Neural cell (in vitro differentiated cells): Measurements from ENCODE around the gene OR6Y1. TPM values are rescaled to one million over a fixed set of nuclear protein-coding genes. Genes with fewer than 3 reads are reported as not detected.

Experiments
- H2AFZ ChIP-seq: fragments of 200-600, 300-800 bp; sonication (generic), shearing (Covaris generic); 2 replicates; pipeline ENCODE4 v1.6.0; 2014; ENCODE audit warnings: low read depth, mild to moderate bottlenecking, antibody characterized with exemption, low read length, moderate library complexity
- H3F3A ChIP-seq: fragments of 200-600 bp; shearing (Covaris generic); 2 replicates; pipeline ENCODE4 v1.6.1; 2016; ENCODE audit warnings: mild to moderate bottlenecking, moderate library complexity, mixed read lengths, antibody characterized with exemption, low read length; ENCODE audit not compliant: insufficient read depth, poor library complexity, severe bottlenecking
- H3K27ac ChIP-seq: fragments of 200-600, 300-800 bp; sonication (generic), shearing (Covaris generic); 2 replicates; pipeline ENCODE4 v1.5.1; 2014; ENCODE audit warnings: mild to moderate bottlenecking, low read length, moderate library complexity
- H3K27me3 ChIP-seq: fragments of 300-800, 200-600 bp; sonication (generic), shearing (Covaris generic); 2 replicates; pipeline ENCODE4 v1.6.0; 2014; ENCODE audit warnings: mild to moderate bottlenecking, low read depth, low read length, moderate library complexity; ENCODE audit not compliant: insufficient read depth
- H3K36me3 ChIP-seq: fragments of 300-800, 200-600 bp; sonication (generic), shearing (Covaris generic); 2 replicates; pipeline ENCODE4 v1.5.1; 2014; ENCODE audit warnings: mild to moderate bottlenecking, antibody characterized with exemption, low read length, moderate library complexity; ENCODE audit not compliant: insufficient read depth
- H3K4me2 ChIP-seq: fragments of 300-800, 200-600 bp; sonication (generic), shearing (Covaris generic); 2 replicates; pipeline ENCODE4 v1.6.0; 2014; ENCODE audit warnings: mild to moderate bottlenecking, low read length
- H3K4me3 ChIP-seq: fragments of 300-800, 200-600 bp; sonication (generic), shearing (Covaris generic); 2 replicates; pipeline ENCODE4 v1.5.1; 2014; ENCODE audit warnings: mild to moderate bottlenecking, low read length, moderate library complexity
- H3K79me2 ChIP-seq: fragments of 200-600 bp; shearing (Covaris generic); replicated peaks from 2 replicates; pipeline ENCODE4 v1.6.0; 2014; ENCODE audit warnings: mild to moderate bottlenecking, low read length, moderate library complexity; ENCODE audit not compliant: insufficient read depth
- H3K9ac ChIP-seq: fragments of 300-800, 200-600 bp; sonication (generic), shearing (Covaris generic); 2 replicates; pipeline ENCODE4 v1.6.1; 2016; ENCODE audit warnings: mild to moderate bottlenecking, low read length, mixed read lengths
- H3K9me2 ChIP-seq: fragments of 200-600 bp; shearing (Covaris generic); 2 replicates; pipeline ENCODE4 v1.6.1; 2016; ENCODE audit warnings: mild to moderate bottlenecking, low read length, mixed read lengths; ENCODE audit not compliant: insufficient read depth
- H3K9me3 ChIP-seq: fragments of 200-600, 300-800 bp; sonication (generic), shearing (Covaris generic); 2 replicates; pipeline ENCODE4 v1.6.1; 2016; ENCODE audit warnings: mild to moderate bottlenecking, mixed run types, low read length, moderate library complexity, mixed read lengths
- H4K20me1 ChIP-seq: fragments of 200-600 bp; shearing (Covaris generic); 2 replicates; pipeline ENCODE4 v1.6.1; 2016; ENCODE audit warnings: mild to moderate bottlenecking, mixed run types; ENCODE audit not compliant: insufficient read depth
- EP300 ChIP-seq: fragments of 450-650 bp; conservative IDR thresholded peaks from 2 replicates; pipeline ENCODE4 v1.6.1; 2014; ENCODE audit warnings: antibody characterized with exemption, mild to moderate bottlenecking, moderate library complexity; ENCODE audit not compliant: poor library complexity, severe bottlenecking
- EZH2 ChIP-seq: fragments of 200-600, 300-800 bp; shearing (Covaris generic), sonication (generic); IDR thresholded peaks from 2 replicates; pipeline ENCODE4 v1.6.1; 2014; ENCODE audit warnings: antibody characterized with exemption, low read length, borderline replicate concordance, mild to moderate bottlenecking; ENCODE audit not compliant: insufficient read depth, poor library complexity, severe bottlenecking
- MXI1 ChIP-seq: fragments of 450-650 bp; conservative IDR thresholded peaks from 2 replicates; pipeline ENCODE4 v1.6.1; 2014; ENCODE audit warnings: antibody characterized with exemption, mild to moderate bottlenecking; ENCODE audit not compliant: poor library complexity, severe bottlenecking
- POLR2AphosphoS5 ChIP-seq: IDR thresholded peaks from 2 replicates; pipeline ENCODE4 v1.6.1; 2012
- RAD21 ChIP-seq: fragments of 450-650 bp; conservative IDR thresholded peaks from 2 replicates; pipeline ENCODE4 v1.6.1; 2014; ENCODE audit warnings: antibody characterized with exemption, mild to moderate bottlenecking, moderate library complexity
- SMC3 ChIP-seq: fragments of 450-650 bp; conservative IDR thresholded peaks from 2 replicates; pipeline ENCODE4 v1.6.1; 2014; ENCODE audit warnings: antibody characterized with exemption, mild to moderate bottlenecking, moderate library complexity; ENCODE audit not compliant: poor library complexity
- TAF1 ChIP-seq: IDR thresholded peaks from 2 replicates; pipeline ENCODE4 v1.6.1; 2012; ENCODE audit warnings: low read depth
- polyA plus RNA-seq: library from polyadenylated mRNA; depleted of rRNA; stranded (reverse); fragments of >200 nt; gene quantifications from 2 replicates; pipeline ENCODE4 v1.2.3, GENCODE V29; 2014
- TF ChIP-seq, protein P1 (sequence below): fragments of 450-650 bp; IDR thresholded peaks from 2 replicates; pipeline ENCODE4 v1.5.1; 2014; ENCODE audit warnings: antibody characterized with exemption, mild to moderate bottlenecking, moderate library complexity; ENCODE audit not compliant: poor library complexity, severe bottlenecking
- TF ChIP-seq, protein P2 (sequence below): IDR thresholded peaks from 2 replicates; pipeline ENCODE4 v1.6.1; 2012; ENCODE audit warnings: borderline replicate concordance

The OR6Y1 gene
- polyA plus RNA-seq, 1 donor from 2014 or later = not detected

DNA sequence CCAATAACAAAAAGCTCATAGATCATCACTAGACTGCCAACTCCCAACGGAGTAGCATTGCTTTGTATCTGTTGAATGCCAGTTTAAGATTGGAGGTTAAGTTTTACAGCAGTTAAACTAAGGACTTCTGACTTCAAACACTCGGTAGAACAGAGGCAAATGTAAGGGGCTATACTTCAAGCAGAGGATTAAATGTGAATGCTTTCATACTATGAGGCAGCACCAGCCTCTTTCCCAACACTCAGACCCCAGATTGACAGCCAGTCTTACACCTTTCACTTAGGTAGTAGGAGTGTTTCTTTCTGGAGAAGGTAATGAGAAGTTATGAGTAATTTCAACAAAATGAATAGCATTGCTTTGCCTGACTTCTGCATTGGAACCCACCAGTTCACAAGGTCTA is 59.4 kb downstream of the OR6Y1 start:
- Histone ChIP-seq H3K4me2 (no peak overlapping the region), H3F3A (no peaks in the 10 kb centered on the region), H3K79me2 (no peaks in the 10 kb centered on the region)

More for the DNA sequence above, 59.4 kb downstream of the OR6Y1 start:
- no peak for TF ChIP-seq RAD21
- TF ChIP-seq EZH2 = no peak
- no peak for TF ChIP-seq MXI1
- no peak for TF ChIP-seq POLR2AphosphoS5
- no peak for TF ChIP-seq EP300
- no peak for TF ChIP-seq TAF1
- TF ChIP-seq SMC3 = no peak
- TF ChIP-seq, protein P1, sequence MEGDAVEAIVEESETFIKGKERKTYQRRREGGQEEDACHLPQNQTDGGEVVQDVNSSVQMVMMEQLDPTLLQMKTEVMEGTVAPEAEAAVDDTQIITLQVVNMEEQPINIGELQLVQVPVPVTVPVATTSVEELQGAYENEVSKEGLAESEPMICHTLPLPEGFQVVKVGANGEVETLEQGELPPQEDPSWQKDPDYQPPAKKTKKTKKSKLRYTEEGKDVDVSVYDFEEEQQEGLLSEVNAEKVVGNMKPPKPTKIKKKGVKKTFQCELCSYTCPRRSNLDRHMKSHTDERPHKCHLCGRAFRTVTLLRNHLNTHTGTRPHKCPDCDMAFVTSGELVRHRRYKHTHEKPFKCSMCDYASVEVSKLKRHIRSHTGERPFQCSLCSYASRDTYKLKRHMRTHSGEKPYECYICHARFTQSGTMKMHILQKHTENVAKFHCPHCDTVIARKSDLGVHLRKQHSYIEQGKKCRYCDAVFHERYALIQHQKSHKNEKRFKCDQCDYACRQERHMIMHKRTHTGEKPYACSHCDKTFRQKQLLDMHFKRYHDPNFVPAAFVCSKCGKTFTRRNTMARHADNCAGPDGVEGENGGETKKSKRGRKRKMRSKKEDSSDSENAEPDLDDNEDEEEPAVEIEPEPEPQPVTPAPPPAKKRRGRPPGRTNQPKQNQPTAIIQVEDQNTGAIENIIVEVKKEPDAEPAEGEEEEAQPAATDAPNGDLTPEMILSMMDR = no peak
- TF ChIP-seq, protein P2, sequence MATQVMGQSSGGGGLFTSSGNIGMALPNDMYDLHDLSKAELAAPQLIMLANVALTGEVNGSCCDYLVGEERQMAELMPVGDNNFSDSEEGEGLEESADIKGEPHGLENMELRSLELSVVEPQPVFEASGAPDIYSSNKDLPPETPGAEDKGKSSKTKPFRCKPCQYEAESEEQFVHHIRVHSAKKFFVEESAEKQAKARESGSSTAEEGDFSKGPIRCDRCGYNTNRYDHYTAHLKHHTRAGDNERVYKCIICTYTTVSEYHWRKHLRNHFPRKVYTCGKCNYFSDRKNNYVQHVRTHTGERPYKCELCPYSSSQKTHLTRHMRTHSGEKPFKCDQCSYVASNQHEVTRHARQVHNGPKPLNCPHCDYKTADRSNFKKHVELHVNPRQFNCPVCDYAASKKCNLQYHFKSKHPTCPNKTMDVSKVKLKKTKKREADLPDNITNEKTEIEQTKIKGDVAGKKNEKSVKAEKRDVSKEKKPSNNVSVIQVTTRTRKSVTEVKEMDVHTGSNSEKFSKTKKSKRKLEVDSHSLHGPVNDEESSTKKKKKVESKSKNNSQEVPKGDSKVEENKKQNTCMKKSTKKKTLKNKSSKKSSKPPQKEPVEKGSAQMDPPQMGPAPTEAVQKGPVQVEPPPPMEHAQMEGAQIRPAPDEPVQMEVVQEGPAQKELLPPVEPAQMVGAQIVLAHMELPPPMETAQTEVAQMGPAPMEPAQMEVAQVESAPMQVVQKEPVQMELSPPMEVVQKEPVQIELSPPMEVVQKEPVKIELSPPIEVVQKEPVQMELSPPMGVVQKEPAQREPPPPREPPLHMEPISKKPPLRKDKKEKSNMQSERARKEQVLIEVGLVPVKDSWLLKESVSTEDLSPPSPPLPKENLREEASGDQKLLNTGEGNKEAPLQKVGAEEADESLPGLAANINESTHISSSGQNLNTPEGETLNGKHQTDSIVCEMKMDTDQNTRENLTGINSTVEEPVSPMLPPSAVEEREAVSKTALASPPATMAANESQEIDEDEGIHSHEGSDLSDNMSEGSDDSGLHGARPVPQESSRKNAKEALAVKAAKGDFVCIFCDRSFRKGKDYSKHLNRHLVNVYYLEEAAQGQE = no peak
- Histone ChIP-seq H3K27me3 (no peaks in the 10 kb centered on the region), H4K20me1 (no peaks in the 10 kb centered on the region), H3K36me3 (no peaks in the 10 kb centered on the region), H3K9ac (no peak overlapping the region), H2AFZ (no peak overlapping the region), H3K9me3 (no peaks in the 10 kb centered on the region), H3K4me3 (no peak overlapping the region), H3K9me2 (no peaks in the 10 kb centered on the region), H3K27ac (no peak overlapping the region)

Other genes with a start within 250 kb of the OR6Y1 start
- gene CD1B, start 222.9 kb downstream of the OR6Y1 start, polyA plus RNA-seq = not detected in 2 replicates
- gene CD1E, start 200.5 kb downstream of the OR6Y1 start, polyA plus RNA-seq = not detected in 2 replicates
- gene OR10T2, start 154.9 kb downstream of the OR6Y1 start, polyA plus RNA-seq = not detected in 2 replicates
- not detected in 2 replicates for gene OR10K2, start 128.2 kb downstream of the OR6Y1 start, polyA plus RNA-seq
- not detected in 2 replicates for gene OR10K1, start 92.6 kb downstream of the OR6Y1 start, polyA plus RNA-seq
- gene OR10R2, start 82.2 kb downstream of the OR6Y1 start, polyA plus RNA-seq = not detected in 2 replicates
- gene OR6P1, start 16.2 kb upstream of the OR6Y1 start, polyA plus RNA-seq = not detected in 2 replicates
- not detected in 2 replicates for gene OR10X1, start 25.5 kb upstream of the OR6Y1 start, polyA plus RNA-seq
- gene OR10Z1, start 50.9 kb upstream of the OR6Y1 start, polyA plus RNA-seq = not detected in 2 replicates
- gene SPTA1, start 132.3 kb upstream of the OR6Y1 start, polyA plus RNA-seq = not detected in 2 replicates
- not detected in 2 replicates for gene OR6K2, start 146.2 kb upstream of the OR6Y1 start, polyA plus RNA-seq
- not detected in 2 replicates for gene OR6K3, start 166.3 kb upstream of the OR6Y1 start, polyA plus RNA-seq
- not detected in 2 replicates for gene OR6K6, start 200.3 kb upstream of the OR6Y1 start, polyA plus RNA-seq
- gene OR6N1, start 217.8 kb upstream of the OR6Y1 start, polyA plus RNA-seq = not detected in 2 replicates
- not detected in 2 replicates for gene OR6N2, start 226.8 kb upstream of the OR6Y1 start, polyA plus RNA-seq